ENCODE measurements around the gene PMVK. TPM values are rescaled to one million over a fixed set of nuclear protein-coding genes. Genes with fewer than 3 reads are reported as not detected.

Gene PMVK
- polyA plus RNA-seq, 3 donors = 17.2 to 43.2 (median 41.9) TPM

- no peaks in the 10 kb centered on the region for H4K20me1 ChIP-seq (ENCODE audit: insufficient read depth, low read length)
- Mint-ChIP-seq H3K9me3 (no peaks in the 10 kb centered on the region), H3K4me3 (no peak overlapping the region), H3K36me3 (no peaks in the 10 kb centered on the region), H3K27me3 (ENCODE audit: low read depth in 3 of 3) (peaks cover 2 to 10% (median 5%) of the 10 kb centered on the region in 3 donors), H3K27ac (no peak overlapping the region), H3K4me1 (no peaks in the 10 kb centered on the region)
- no peaks in the 10 kb centered on the region for H3K36me3 ChIP-seq (replicated peaks in 1 of 2; ENCODE audit: control insufficient read depth in 1 of 2, insufficient read depth in 2 of 2, low read length in 2 of 2)
- intact Hi-C loops (cut with micrococcal nuclease) = loop anchor here in 1 of 2 donors (10.0 kb wide), 2 partner anchors 116 to 396 kb away; no protein-coding TSS in a partner anchor
- no peak overlapping the region for H3K9ac ChIP-seq (ENCODE audit: insufficient read depth, low read length, poor library complexity, severe bottlenecking)
- peaks cover 0 to 2% of the 10 kb centered on the region in 2 donors for H3K27me3 ChIP-seq (ENCODE audit: control insufficient read depth in 2 of 2, insufficient read depth in 2 of 2, low read length in 2 of 2)
- DNase-seq = no peak
- H3K4me3 ChIP-seq (replicated peaks in 1 of 3; ENCODE audit: low read depth in 2 of 3, low read length in 3 of 3) = no peak overlapping the region
- no peaks in the 10 kb centered on the region for H3K79me2 ChIP-seq (ENCODE audit: insufficient read depth, low read length)
- H2AFZ ChIP-seq (ENCODE audit: insufficient read depth, low read depth, low read length, poor library complexity, severe bottlenecking) = no peak overlapping the region
- no peaks in the 10 kb centered on the region for H3K4me1 ChIP-seq (ENCODE audit: control insufficient read depth in 1 of 2, insufficient read depth in 2 of 2, low read length in 2 of 2)
- WGBS (ENCODE audit: insufficient coverage) = 81% methylated on average over 4 of the region's 5 CpGs
- H3K27ac ChIP-seq (ENCODE audit: low read depth in 1 of 2, low read length in 2 of 2) = no peak overlapping the region
- H3K9me3 ChIP-seq (replicated peaks in 1 of 2; ENCODE audit: control insufficient read depth in 1 of 2, insufficient read depth in 1 of 2, low read length in 2 of 2) = no peaks in the 10 kb centered on the region
- TF ChIP-seq, protein P1, sequence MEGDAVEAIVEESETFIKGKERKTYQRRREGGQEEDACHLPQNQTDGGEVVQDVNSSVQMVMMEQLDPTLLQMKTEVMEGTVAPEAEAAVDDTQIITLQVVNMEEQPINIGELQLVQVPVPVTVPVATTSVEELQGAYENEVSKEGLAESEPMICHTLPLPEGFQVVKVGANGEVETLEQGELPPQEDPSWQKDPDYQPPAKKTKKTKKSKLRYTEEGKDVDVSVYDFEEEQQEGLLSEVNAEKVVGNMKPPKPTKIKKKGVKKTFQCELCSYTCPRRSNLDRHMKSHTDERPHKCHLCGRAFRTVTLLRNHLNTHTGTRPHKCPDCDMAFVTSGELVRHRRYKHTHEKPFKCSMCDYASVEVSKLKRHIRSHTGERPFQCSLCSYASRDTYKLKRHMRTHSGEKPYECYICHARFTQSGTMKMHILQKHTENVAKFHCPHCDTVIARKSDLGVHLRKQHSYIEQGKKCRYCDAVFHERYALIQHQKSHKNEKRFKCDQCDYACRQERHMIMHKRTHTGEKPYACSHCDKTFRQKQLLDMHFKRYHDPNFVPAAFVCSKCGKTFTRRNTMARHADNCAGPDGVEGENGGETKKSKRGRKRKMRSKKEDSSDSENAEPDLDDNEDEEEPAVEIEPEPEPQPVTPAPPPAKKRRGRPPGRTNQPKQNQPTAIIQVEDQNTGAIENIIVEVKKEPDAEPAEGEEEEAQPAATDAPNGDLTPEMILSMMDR (IDR thresholded peaks at IDR 0.05) = no peak
- H3K4me2 ChIP-seq (replicated peaks; ENCODE audit: extremely low read depth, low read length, poor library complexity, severe bottlenecking) = no peak overlapping the region
These were observed 55.8 kb downstream of the PMVK start for GRCh38 chr1:154880671-154881070.

DNA sequence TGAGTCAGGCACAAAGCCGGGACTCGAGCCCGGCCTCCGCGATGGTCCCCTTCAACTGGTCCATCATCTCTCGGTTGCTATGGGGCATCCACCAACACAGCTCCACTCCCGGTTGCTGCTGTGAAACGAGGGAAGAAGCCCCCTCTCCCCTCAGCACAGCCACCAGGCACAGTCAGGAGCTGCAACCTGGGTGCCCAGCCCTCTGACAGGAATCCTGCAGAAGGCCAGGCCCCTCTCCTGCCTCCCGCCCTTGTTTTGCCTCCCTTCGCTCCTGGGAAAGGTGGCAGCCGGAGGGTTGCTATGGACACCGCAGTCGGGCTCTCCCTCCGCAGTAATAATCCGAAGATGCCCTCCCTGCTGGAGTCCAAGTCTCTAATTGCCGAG is 57.5 kb downstream of the PMVK start:
- H3K27ac Mint-ChIP-seq = no peak overlapping the region
- intact Hi-C loops (cut with micrococcal nuclease) = loop anchor here (2.0 to 5.0 kb wide), 4 partner anchors 210 to 397 kb away; partner anchors contain the start of gene UBE2Q1 (in 1 of the 2)
- WGBS (ENCODE audit: insufficient coverage) = 96% methylated on average over 8 of the region's 16 CpGs

More for the DNA sequence above, 57.5 kb downstream of the PMVK start:
- DNase-seq = no peak
- TF ChIP-seq, protein P1 (IDR thresholded peaks at IDR 0.05) = no peak
- Mint-ChIP-seq H3K4me1 (no peaks in the 10 kb centered on the region), H3K9me3 (no peaks in the 10 kb centered on the region), H3K36me3 (no peaks in the 10 kb centered on the region), H3K4me3 (no peak overlapping the region), H3K27me3 (ENCODE audit: low read depth in 3 of 3) (peaks cover 2 to 11% (median 6%) of the 10 kb centered on the region in 3 donors)
- H3K27ac ChIP-seq (ENCODE audit: low read depth in 1 of 2, low read length in 2 of 2) = no peak overlapping the region
- no peaks in the 10 kb centered on the region for H3K36me3 ChIP-seq (replicated peaks in 1 of 2; ENCODE audit: control insufficient read depth in 1 of 2, insufficient read depth in 2 of 2, low read length in 2 of 2)
- no peaks in the 10 kb centered on the region for H4K20me1 ChIP-seq (ENCODE audit: insufficient read depth, low read length)
- peaks cover 0 to 2% of the 10 kb centered on the region in 2 donors for H3K27me3 ChIP-seq (ENCODE audit: control insufficient read depth in 2 of 2, insufficient read depth in 2 of 2, low read length in 2 of 2)
- H3K9ac ChIP-seq (ENCODE audit: insufficient read depth, low read length, poor library complexity, severe bottlenecking) = no peak overlapping the region
- H3K4me2 ChIP-seq (replicated peaks; ENCODE audit: extremely low read depth, low read length, poor library complexity, severe bottlenecking) = no peak overlapping the region
- no peaks in the 10 kb centered on the region for H3K9me3 ChIP-seq (replicated peaks in 1 of 2; ENCODE audit: control insufficient read depth in 1 of 2, insufficient read depth in 1 of 2, low read length in 2 of 2)
- H3K4me1 ChIP-seq (ENCODE audit: control insufficient read depth in 1 of 2, insufficient read depth in 2 of 2, low read length in 2 of 2) = no peaks in the 10 kb centered on the region
- H3K4me3 ChIP-seq (replicated peaks in 1 of 3; ENCODE audit: low read depth in 2 of 3, low read length in 3 of 3) = no peak overlapping the region
- H2AFZ ChIP-seq (ENCODE audit: insufficient read depth, low read depth, low read length, poor library complexity, severe bottlenecking) = no peak overlapping the region
- no peaks in the 10 kb centered on the region for H3K79me2 ChIP-seq (ENCODE audit: insufficient read depth, low read length)
